ENCODE data around the gene GTPBP3. TPM values are rescaled to one million over a fixed set of nuclear protein-coding genes. Genes with fewer than 3 reads are reported as not detected.

Gene GTPBP3
- total and polyA plus RNA-seq, 2 of the 13 experiments (the other 11 are each of a cell fraction or from before 2014, with no cell fraction given), result 17.5 to 30.0 TPM

DNA sequence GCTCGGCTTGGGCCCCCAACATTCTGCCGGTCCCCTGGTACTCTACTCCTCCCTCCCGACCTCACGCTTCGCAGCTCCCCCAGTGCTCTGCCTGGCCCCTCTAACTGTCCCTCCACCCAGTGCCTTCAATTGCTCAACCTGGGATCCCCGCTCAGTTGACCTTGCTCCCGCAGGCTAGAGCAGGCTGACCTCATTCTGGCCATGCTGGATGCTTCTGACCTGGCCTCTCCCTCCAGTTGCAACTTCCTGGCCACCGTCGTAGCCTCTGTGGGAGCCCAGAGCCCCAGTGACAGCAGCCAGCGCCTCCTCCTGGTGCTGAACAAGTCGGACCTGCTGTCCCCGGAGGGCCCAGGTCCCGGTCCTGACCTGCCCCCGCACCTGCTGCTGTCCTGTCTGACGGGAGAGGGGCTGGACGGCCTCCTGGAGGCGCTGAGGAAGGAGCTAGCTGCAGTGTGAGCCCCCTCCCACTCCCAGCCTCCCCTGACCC is 3.6 kb downstream of the GTPBP3 start (continued):
- TF ChIP-seq, protein P1, sequence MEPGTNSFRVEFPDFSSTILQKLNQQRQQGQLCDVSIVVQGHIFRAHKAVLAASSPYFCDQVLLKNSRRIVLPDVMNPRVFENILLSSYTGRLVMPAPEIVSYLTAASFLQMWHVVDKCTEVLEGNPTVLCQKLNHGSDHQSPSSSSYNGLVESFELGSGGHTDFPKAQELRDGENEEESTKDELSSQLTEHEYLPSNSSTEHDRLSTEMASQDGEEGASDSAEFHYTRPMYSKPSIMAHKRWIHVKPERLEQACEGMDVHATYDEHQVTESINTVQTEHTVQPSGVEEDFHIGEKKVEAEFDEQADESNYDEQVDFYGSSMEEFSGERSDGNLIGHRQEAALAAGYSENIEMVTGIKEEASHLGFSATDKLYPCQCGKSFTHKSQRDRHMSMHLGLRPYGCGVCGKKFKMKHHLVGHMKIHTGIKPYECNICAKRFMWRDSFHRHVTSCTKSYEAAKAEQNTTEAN (CRISPR knock-in tag; conservative IDR thresholded peaks at IDR 0.05), result 0 out of 2 replicates have a peak, but pooled peaks have one; percentile 47
- peak; percentile 26 for TF ChIP-seq ZNF781 (CRISPR knock-in tag; IDR thresholded peaks at IDR 0.05; ENCODE audit: borderline replicate concordance, not compliant biosample characterization)
- TF ChIP-seq PLRG1 (conservative IDR thresholded peaks at IDR 0.05), result no peak
- TF ChIP-seq ZBTB8A (CRISPR knock-in tag; IDR thresholded peaks at IDR 0.05; ENCODE audit: borderline replicate concordance, low read depth), result no peak
- TF ChIP-seq ZNF674 (CRISPR knock-in tag; IDR thresholded peaks at IDR 0.05; ENCODE audit: low read depth), result no peak
- TF ChIP-seq ZNF260 (CRISPR knock-in tag; IDR thresholded peaks at IDR 0.05; ENCODE audit: borderline replicate concordance, low read depth), result no peak
- no peak for TF ChIP-seq RFX1 (IDR thresholded peaks at IDR 0.05)
- TF ChIP-seq ZNF589 (CRISPR knock-in tag; conservative IDR thresholded peaks at IDR 0.05), result no peak
- TF ChIP-seq NKX3-1 (CRISPR knock-in tag; IDR thresholded peaks at IDR 0.05), result no peak
- TF ChIP-seq ZNF510 (CRISPR knock-in tag; IDR thresholded peaks at IDR 0.05; ENCODE audit: low read depth), result no peak
- TF ChIP-seq ZBTB38 (CRISPR knock-in tag; IDR thresholded peaks at IDR 0.05), result no peak
- no peak for TF ChIP-seq ZNF737 (CRISPR knock-in tag; IDR thresholded peaks at IDR 0.05; ENCODE audit: borderline replicate concordance)
- TF ChIP-seq ZNF530 (CRISPR knock-in tag; IDR thresholded peaks at IDR 0.05; ENCODE audit: low read depth), result no peak
- TF ChIP-seq PCBP1 (IDR thresholded peaks at IDR 0.05; ENCODE audit: borderline replicate concordance, low read depth, low read length), result no peak
- no peak for TF ChIP-seq ZFAT (CRISPR knock-in tag; conservative IDR thresholded peaks at IDR 0.05)
- no peak for TF ChIP-seq ZNF501 (CRISPR knock-in tag; IDR thresholded peaks at IDR 0.05)
- TF ChIP-seq ZNF17 (CRISPR knock-in tag; IDR thresholded peaks at IDR 0.05), result no peak
- no peak for TF ChIP-seq PCBP2 (optimal IDR thresholded peaks at IDR 0.05; ENCODE audit: low read depth, low read length, poor library complexity, severe bottlenecking)
- TF ChIP-seq ZFX (CRISPR knock-in tag; IDR thresholded peaks at IDR 0.05; ENCODE audit: low read depth), result peak; percentile 50; the same call in 1 of the 2 replicates
- TF ChIP-seq, protein P2, sequence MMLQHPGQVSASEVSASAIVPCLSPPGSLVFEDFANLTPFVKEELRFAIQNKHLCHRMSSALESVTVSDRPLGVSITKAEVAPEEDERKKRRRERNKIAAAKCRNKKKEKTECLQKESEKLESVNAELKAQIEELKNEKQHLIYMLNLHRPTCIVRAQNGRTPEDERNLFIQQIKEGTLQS (CRISPR knock-in tag; IDR thresholded peaks at IDR 0.05), result peak; percentile 15; the same call in 1 of the 2 replicates
- no peak for TF ChIP-seq ARID2 (CRISPR knock-in tag; IDR thresholded peaks at IDR 0.05; ENCODE audit: borderline replicate concordance)
- no peak for TF ChIP-seq ZNF768 (CRISPR knock-in tag; IDR thresholded peaks at IDR 0.05)
- TF ChIP-seq, protein P3, sequence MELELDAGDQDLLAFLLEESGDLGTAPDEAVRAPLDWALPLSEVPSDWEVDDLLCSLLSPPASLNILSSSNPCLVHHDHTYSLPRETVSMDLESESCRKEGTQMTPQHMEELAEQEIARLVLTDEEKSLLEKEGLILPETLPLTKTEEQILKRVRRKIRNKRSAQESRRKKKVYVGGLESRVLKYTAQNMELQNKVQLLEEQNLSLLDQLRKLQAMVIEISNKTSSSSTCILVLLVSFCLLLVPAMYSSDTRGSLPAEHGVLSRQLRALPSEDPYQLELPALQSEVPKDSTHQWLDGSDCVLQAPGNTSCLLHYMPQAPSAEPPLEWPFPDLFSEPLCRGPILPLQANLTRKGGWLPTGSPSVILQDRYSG (CRISPR knock-in tag; IDR thresholded peaks at IDR 0.05), result no peak
- TF ChIP-seq ZKSCAN5 (CRISPR knock-in tag; IDR thresholded peaks at IDR 0.05), result no peak
- TF ChIP-seq, protein P4, sequence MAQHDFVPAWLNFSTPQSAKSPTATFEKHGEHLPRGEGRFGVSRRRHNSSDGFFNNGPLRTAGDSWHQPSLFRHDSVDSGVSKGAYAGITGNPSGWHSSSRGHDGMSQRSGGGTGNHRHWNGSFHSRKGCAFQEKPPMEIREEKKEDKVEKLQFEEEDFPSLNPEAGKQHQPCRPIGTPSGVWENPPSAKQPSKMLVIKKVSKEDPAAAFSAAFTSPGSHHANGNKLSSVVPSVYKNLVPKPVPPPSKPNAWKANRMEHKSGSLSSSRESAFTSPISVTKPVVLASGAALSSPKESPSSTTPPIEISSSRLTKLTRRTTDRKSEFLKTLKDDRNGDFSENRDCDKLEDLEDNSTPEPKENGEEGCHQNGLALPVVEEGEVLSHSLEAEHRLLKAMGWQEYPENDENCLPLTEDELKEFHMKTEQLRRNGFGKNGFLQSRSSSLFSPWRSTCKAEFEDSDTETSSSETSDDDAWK (CRISPR knock-in tag; IDR thresholded peaks at IDR 0.05), result no peak
- peak; percentile 27; the same call in 1 of the 2 replicates for TF ChIP-seq ATF7 (IDR thresholded peaks at IDR 0.05)
- peak; percentile 68; the same call in 1 of the 2 replicates for TF ChIP-seq ATF7 (CRISPR knock-in tag; IDR thresholded peaks at IDR 0.05)
- TF ChIP-seq NONO (IDR thresholded peaks at IDR 0.05), result no peak
- TF ChIP-seq NONO (CRISPR knock-in tag; conservative IDR thresholded peaks at IDR 0.05), result peak; percentile 71
